GM12878 (cell line): Measurements from ENCODE around the gene PCDHA1.

Experiments used
- CEBPB ChIP-seq, 2 experiments: fragments of 150-350 bp in 1 of 2; IDR thresholded peaks; 2 replicates each; pipeline ENCODE4 v1.6.1; 2012 to 2014; ENCODE audit warnings: low read depth in 2 of 2, low read length in 2 of 2, borderline replicate concordance in 1 of 2, inconsistent platforms in 1 of 2
- CTCF ChIP-seq, 3 experiments: IDR thresholded peaks in 2 of 3; conservative IDR thresholded peaks in 1 of 3; 2 replicates each; pipeline ENCODE4 v1.5.1; 2011; ENCODE audit warnings: low read depth in 3 of 3, low read length in 3 of 3, mild to moderate bottlenecking in 3 of 3, control low read depth in 2 of 3, moderate library complexity in 2 of 3, inconsistent platforms in 1 of 3, mixed read lengths in 1 of 3; ENCODE audit not compliant: control insufficient read depth in 2 of 3, insufficient read depth in 1 of 3; ENCODE audit errors: extremely low read depth in 1 of 3
- ESRRA ChIP-seq: IDR thresholded peaks from 2 replicates; pipeline ENCODE4 v1.6.1; 2012; ENCODE audit warnings: mild to moderate bottlenecking, low read length, improper control_type of control experiment
- EZH2 ChIP-seq: IDR thresholded peaks from 2 replicates; pipeline ENCODE4 v1.6.1; 2012; ENCODE audit warnings: low read depth, mild to moderate bottlenecking, control low read depth, inconsistent platforms, low read length, borderline replicate concordance; ENCODE audit not compliant: control insufficient read depth
- GATAD2B ChIP-seq: fragments of 450-650 bp; conservative IDR thresholded peaks from 2 replicates; pipeline ENCODE4 v1.6.1; 2017; ENCODE audit warnings: low read depth, mild to moderate bottlenecking, moderate library complexity
- HDGF ChIP-seq: fragments of 450-650 bp; IDR thresholded peaks from 2 replicates; pipeline ENCODE4 v1.6.1; 2016; ENCODE audit warnings: antibody characterized with exemption
- MYC ChIP-seq: IDR thresholded peaks from 2 replicates; pipeline ENCODE4 v1.6.1; 2011; ENCODE audit warnings: mild to moderate bottlenecking, low read length, moderate library complexity, inconsistent platforms; ENCODE audit not compliant: insufficient read depth, insufficient replicate concordance, insufficient read length, severe bottlenecking
- PML ChIP-seq: IDR thresholded peaks from 2 replicates; pipeline ENCODE4 v1.6.1; 2012; ENCODE audit warnings: low read length, inconsistent platforms
- POLR2A ChIP-seq: IDR thresholded peaks from 2 replicates; pipeline ENCODE4 v1.6.1; 2011; ENCODE audit warnings: low read depth, mild to moderate bottlenecking, low read length
- RCOR1 ChIP-seq: conservative IDR thresholded peaks from 2 replicates; pipeline ENCODE4 v1.6.1; 2012; ENCODE audit warnings: low read depth, low read length, improper control_type of control experiment
- USF2 ChIP-seq: IDR thresholded peaks from 2 replicates; pipeline ENCODE4 v1.6.1; 2011; ENCODE audit warnings: low read depth, low read length, improper control_type of control experiment, borderline replicate concordance
- ZNF384 ChIP-seq: IDR thresholded peaks from 2 replicates; pipeline ENCODE4 v1.6.1; 2012; ENCODE audit warnings: low read depth, mild to moderate bottlenecking, low read length, improper control_type of control experiment, borderline replicate concordance
- ZZZ3 ChIP-seq: IDR thresholded peaks from 2 replicates; pipeline ENCODE4 v1.6.1; 2011; ENCODE audit warnings: low read depth; ENCODE audit not compliant: control insufficient read depth, insufficient read length

GRCh38 chr5:141040771-141041426 lies 255.0 kb downstream of the PCDHA1 start:
- TF ChIP-seq ZZZ3 (no peak), USF2 (no peak), ZNF384 (no peak), MYC (no peak), HDGF (no peak), GATAD2B (no peak), CEBPB (IDR thresholded peaks at IDR 0.05; ENCODE audit: borderline replicate concordance in 1 of 2, low read depth in 2 of 2, low read length in 2 of 2) (no peak), PML (no peak), EZH2 (no peak), POLR2A (no peak), CTCF (IDR thresholded peaks at IDR 0.05 in 2 of 3, conservative IDR thresholded peaks at IDR 0.05 in 1 of 3; ENCODE audit: control insufficient read depth in 2 of 3, extremely low read depth in 1 of 3, insufficient read depth in 1 of 3, low read depth in 3 of 3, low read length in 3 of 3) (peak; percentile 27 to 39 (median 36); a peak in 4 of 6 replicates), RCOR1 (no peak), ESRRA (no peak)
